NCI-H1436 treated with DMSO at 0.1 percent for 48 hours (cell line): ENCODE measurements around the gene STK4.

Source experiments
- DNase-seq: peaks from one replicate; lab custom pipeline; 2025; lab: John Stamatoyannopoulos, UW

STK4 gene

DNA sequence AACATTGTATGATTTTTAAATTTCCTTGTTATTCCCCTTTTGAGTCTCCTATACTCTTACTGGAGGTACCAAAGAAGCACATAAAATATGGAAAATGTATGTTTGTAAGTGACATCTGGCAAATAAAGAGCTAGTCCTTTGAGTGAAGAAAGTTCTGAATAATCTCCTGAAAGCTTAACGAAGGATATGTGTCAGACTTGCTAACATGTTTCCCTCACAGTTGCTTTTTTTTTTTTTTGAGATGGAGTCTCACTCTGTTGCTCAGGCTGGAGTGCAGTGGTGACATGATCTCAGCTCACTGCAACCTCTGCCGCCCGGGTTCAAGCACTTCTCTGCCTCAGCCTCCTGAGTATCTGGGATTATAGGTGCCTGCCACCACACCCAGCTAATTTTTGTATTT, 63.6 kb downstream of the STK4 start:
- DNase-seq: no peak

DNA sequence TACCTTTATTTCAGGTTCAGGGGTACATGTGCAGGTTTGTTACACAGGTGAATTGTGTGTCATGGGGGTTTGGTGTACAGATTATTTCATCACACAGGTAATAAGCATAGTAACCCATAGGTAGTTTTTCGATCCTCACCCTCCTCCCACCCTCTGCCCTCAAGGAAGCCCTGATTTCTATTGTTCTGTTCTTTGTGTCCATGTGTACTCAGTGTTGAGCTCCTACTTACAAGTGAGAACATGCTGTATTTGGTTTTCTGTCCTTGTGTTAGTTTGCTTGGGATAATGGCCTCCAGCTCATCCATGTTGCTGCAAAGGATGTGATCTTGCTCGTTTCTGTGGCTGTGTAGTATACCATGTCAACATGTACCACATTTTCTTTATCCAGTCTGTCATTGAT, 66.0 kb downstream of the STK4 start:
- no peak for DNase-seq

DNA sequence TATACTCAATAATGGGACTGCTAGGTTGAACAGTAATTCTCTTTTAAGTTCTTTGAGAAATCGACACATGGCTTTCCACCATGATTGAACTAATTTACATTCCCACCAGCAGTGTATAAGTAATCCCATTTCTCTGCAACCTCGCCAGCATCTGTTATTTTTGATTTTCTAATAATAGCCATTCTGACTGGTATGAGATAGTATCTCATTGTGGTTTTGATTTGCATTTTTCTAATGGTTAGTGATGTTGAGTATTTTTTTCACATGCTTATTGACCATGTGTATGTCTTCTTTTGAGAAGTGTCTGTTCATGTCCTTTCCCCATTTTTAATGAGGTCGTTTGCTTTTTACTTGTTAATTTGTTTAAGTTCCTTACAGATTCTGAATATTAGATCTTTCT, 66.5 kb downstream of the STK4 start:
- DNase-seq: no peak

DNA sequence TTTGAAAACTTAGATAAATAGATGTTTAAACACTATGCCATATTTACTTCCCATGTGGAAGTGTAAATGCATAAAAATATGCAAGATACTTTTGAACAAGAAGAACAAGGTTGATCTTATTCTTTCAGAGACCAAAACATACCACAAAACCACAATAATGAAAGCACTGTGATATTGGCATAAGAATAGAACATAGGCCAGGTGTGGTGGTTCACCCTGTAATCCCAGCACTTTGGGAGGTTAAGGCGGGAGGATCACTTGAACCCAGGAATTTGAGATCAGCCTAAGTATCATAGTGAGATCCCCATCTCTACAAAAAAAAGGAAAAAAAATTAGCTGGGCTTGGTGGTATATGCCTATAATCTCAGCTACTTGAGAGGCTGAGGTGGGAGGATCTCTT, 68.1 kb downstream of the STK4 start:
- DNase-seq: no peak

DNA sequence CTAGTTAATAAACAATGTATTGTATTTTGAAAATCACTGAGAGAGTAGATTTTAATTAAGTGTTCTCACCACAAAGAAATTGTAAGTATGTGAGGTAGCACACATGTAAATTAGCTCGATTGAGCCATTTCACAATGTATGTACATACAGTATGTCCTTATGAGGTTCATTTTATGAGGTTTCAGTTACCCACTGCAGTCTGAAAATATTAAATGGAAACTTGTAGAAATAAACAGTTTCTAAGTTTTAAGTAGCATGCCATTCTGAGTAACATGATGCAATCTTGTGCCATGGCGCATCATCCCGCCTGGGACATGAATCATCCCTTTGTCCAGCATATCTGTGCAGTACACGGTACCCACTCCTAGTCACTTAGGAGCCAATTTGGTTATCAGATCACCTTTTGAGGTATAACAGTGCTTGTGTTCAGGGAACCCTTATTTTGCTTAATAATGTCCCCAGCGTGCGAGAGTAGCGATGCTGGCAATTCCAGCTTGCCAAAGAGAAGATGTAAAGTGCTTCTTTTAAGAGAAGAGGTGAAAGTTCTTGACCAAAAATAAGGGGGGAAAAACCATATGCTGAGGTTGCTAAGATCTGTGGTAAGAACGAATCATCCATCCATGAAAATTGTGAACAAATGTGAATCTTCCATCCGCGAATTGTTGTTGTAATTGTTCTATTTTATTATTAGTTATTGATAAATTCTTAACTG, 69.9 kb downstream of the STK4 start:
- DNase-seq: no peak

GRCh38 chr20:45037050-45037449, 70.7 kb downstream of the STK4 start:
- no peak for DNase-seq

DNA sequence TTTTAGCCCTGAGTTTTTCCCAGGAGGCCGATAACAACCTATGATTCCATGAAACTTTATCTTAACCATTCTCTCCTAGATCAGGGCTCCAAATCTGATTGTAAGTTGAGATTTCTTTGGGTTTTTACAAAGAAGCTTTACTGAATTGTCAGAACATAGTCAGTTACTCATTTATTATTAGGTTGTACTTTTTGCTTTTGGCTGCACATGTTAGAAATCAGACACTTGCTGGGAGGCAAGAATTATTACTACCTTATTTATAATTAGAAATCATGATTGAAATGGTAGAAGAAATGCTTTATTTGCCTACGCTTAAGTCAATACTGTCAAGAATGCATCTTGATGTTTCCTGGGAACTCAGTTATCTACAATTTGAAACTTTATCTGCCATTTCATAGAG, 71.3 kb downstream of the STK4 start:
- no peak for DNase-seq

GRCh38 chr20:45038745-45039474, 72.6 kb downstream of the STK4 start:
- no peak for DNase-seq

- no peak for DNase-seq
Observed at GRCh38 chr20:45039475-45039820, 73.1 kb downstream of the STK4 start.

GRCh38 chr20:45041464-45042337, 75.4 kb downstream of the STK4 start:
- DNase-seq: no peak

DNA sequence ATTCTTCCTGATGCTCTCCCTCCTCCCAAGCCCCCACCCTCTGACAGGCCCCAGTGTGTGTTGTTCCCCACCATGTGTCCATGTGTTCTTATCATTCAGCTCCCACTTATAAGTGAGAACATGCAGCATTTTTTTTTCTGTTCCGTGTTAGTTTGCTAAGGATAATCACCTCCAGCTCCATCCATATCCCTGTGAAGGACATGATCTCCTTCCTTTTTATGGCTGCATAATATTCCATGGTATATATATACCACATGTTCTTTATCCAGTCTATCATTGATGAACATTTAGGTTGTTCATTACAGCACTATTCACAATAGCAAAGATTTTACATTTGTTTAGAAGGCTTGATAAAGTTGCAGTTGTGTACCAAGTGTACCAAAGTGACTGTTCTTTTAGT, 76.7 kb downstream of the STK4 start:
- DNase-seq: no peak

GRCh38 chr20:45044084-45044573, 77.8 kb downstream of the STK4 start:
- DNase-seq: no peak

- no peak for DNase-seq
Observed at GRCh38 chr20:45044601-45045000, 78.3 kb downstream of the STK4 start.

DNA sequence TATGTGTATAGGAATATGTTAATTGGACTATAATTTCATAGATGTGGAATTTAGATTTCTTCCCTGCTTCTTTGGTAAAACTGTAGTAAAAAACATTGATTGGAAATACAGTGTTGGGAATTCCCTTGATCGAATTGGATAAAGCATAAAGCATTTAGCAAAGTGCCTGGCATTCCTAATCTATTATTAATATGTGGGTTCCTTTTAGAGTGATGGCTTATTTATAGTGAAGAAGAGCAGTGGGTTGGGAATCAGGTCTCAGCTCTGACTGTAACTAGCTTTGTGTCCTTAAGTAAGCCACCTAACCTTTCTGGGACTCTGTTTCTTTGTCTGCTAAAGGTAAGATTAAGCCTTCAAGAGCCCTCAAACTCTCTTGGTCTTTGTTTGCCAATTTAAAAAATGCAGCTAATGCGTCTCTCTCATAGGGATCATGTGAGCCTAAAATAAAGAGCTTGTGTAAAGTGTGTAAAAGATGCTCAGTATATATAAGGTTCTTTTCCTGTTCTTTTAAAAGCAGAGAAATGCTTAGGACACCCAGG, 81.3 kb downstream of the STK4 start:
- DNase-seq: no peak

DNA sequence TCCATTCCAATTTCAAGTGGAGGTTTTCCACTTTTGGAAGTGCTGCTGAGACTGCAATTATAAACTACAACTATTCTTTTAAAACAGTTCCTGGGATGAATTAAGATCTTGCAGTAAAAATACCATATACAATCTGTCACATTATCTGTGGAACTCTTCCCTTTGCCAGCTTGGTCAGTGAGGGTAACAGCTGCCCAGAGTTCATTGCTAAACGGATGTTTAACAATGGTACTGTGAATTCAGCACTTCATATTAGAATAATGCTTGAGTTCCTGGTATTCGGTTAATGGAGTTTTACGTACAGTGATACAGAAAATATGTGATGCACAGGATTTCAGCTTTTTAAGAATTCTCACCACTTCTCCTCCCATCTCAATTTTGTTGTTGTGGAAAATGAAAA, 83.1 kb downstream of the STK4 start:
- no peak for DNase-seq

GRCh38 chr20:45049904-45050471, 83.7 kb downstream of the STK4 start:
- no peak for DNase-seq

- DNase-seq: no peak
Observed at GRCh38 chr20:45051204-45052060, 85.1 kb downstream of the STK4 start.

DNA sequence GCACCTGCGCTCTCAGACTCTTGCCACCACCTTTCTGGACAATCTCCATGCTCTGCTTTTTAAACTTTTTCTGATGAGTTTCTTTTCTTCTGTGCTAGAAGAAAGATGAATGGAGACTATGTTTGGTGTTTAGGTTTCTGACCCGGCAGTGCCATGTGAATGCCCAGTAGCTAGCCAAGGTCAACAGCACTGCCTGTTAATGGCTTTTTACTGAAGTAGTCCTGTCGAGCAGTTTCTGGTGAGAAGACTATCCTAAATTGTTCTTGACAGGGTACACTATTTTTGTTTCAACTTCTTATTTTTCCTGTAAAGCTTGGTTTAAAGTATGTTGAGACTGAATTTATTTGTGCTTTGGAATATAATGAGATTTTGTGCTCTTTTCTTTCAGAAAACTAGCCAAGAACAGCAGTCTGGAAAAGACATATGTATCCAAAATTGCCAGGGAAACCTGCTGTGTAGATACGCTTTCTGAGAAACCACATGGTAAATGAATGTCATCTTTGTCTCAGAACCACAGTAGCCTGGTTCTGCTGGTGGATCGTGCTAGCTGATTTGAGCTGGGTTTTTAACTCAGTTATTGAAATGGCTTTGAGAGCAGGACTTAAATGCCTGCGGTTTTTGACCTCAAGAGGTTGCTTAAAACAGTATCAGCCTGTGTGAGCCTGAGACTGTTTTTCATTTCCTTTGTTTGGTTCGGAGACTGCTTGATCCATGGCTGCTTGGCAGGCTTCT, 86.6 kb downstream of the STK4 start:
- DNase-seq: no peak

GRCh38 chr20:45053430-45054351, 87.4 kb downstream of the STK4 start:
- DNase-seq: no peak
